Type B pancreatic cell (in vitro differentiated cells): Measurements from ENCODE around the gene CXCL9. TPM values are rescaled to one million over a fixed set of nuclear protein-coding genes. Genes with fewer than 3 reads are reported as not detected.
"Not testable (repeated sequence)": the region's sequence is repeated elsewhere in the genome, so short reads cannot be mapped to it uniquely, and the experiment has no call there.

ENCODE experiments used
- DNase-seq: peaks from one replicate; pipeline ENCODE4 v3.0.0; 2021; ENCODE audit warnings: mixed read lengths; ENCODE audit not compliant: unreplicated experiment; ENCODE audit errors: extremely low spot score
- H3K27ac Mint-ChIP-seq: 2 replicates; pipeline ENCODE4 v1.8.0; 2021; ENCODE audit warnings: mild to moderate bottlenecking, mixed read lengths
- H3K27me3 Mint-ChIP-seq: 2 replicates; pipeline ENCODE4 v1.8.0; 2021; ENCODE audit warnings: mixed read lengths
- H3K36me3 Mint-ChIP-seq: 2 replicates; pipeline ENCODE4 v1.8.0; 2021; ENCODE audit warnings: mixed read lengths
- H3K4me1 Mint-ChIP-seq: one replicate; pipeline ENCODE4 v1.8.0; 2021; ENCODE audit warnings: mixed read lengths; ENCODE audit not compliant: unreplicated experiment
- H3K4me3 Mint-ChIP-seq: 2 replicates; pipeline ENCODE4 v1.8.0; 2021; ENCODE audit warnings: mild to moderate bottlenecking, mixed read lengths
- H3K9me3 Mint-ChIP-seq: 2 replicates; pipeline ENCODE4 v1.8.0; 2021; ENCODE audit warnings: mixed read lengths
- CTCF ChIP-seq: fragments of 200-600 bp; sonication (generic); conservative IDR thresholded peaks from 2 replicates; pipeline ENCODE4 v1.5.0; 2021; ENCODE audit warnings: antibody characterized with exemption, mild to moderate bottlenecking
- long read RNA-seq: library from polyadenylated mRNA; unstranded; transcript quantifications from one replicate; pipeline ENCODE4 v2.0.0, GENCODE V29; 2020
- total RNA-seq: library from RNA; stranded (reverse); gene quantifications from 2 replicates; pipeline ENCODE4 v1.2.1, GENCODE V29; 2021; ENCODE audit warnings: low replicate concordance

The CXCL9 gene
- not detected in 2 replicates for total RNA-seq
- long read RNA-seq: 0 reads

- no peaks in the 10 kb centered on the region for H3K4me1 Mint-ChIP-seq
- no peak for TF ChIP-seq CTCF
- H3K27ac Mint-ChIP-seq: no peak within 1 kb of the TSS
- peaks cover 22% of the 10 kb centered on the region for H3K27me3 Mint-ChIP-seq
- no peaks in the 10 kb centered on the region for H3K9me3 Mint-ChIP-seq
- H3K36me3 Mint-ChIP-seq: no peaks in the 10 kb centered on the region
- no peak for DNase-seq
- no peak within 1 kb of the TSS for H3K4me3 Mint-ChIP-seq
Observed at GRCh38 chr4:76007089-76007862, at the start of gene CXCL9. Gene CXCL9 (minus strand): TSS chr4:76007509. CDS start chr4:76007449, 60 bp downstream.

- H3K9me3 Mint-ChIP-seq: no peaks in the 10 kb centered on the region
- no peak overlapping the region for H3K4me3 Mint-ChIP-seq
- peaks cover 21% of the 10 kb centered on the region for H3K4me1 Mint-ChIP-seq
- H3K36me3 Mint-ChIP-seq: no peaks in the 10 kb centered on the region
- H3K27ac Mint-ChIP-seq: no peak overlapping the region
- DNase-seq: no peak
- peaks cover 17% of the 10 kb centered on the region for H3K27me3 Mint-ChIP-seq
- TF ChIP-seq CTCF: no peak
Observed at GRCh38 chr4:76055421-76055820, 48.1 kb upstream of the CXCL9 start.

GRCh38 chr4:76055016-76055415, 47.7 kb upstream of the CXCL9 start:
- peaks cover 21% of the 10 kb centered on the region for H3K4me1 Mint-ChIP-seq
- H3K4me3 Mint-ChIP-seq: no peak overlapping the region
- peaks cover 16% of the 10 kb centered on the region for H3K27me3 Mint-ChIP-seq
- DNase-seq: no peak
- no peak for TF ChIP-seq CTCF
- no peaks in the 10 kb centered on the region for H3K9me3 Mint-ChIP-seq
- no peak overlapping the region for H3K27ac Mint-ChIP-seq
- H3K36me3 Mint-ChIP-seq: no peaks in the 10 kb centered on the region

- H3K27ac Mint-ChIP-seq: no peak overlapping the region
- H3K27me3 Mint-ChIP-seq: peaks cover 14% of the 10 kb centered on the region
- H3K36me3 Mint-ChIP-seq: no peaks in the 10 kb centered on the region
- H3K4me3 Mint-ChIP-seq: no peak overlapping the region
- H3K4me1 Mint-ChIP-seq: peaks cover 17% of the 10 kb centered on the region
- TF ChIP-seq CTCF: no peak
- DNase-seq: no peak
- no peaks in the 10 kb centered on the region for H3K9me3 Mint-ChIP-seq
Observed at GRCh38 chr4:76053730-76054129, 46.4 kb upstream of the CXCL9 start.

- H3K36me3 Mint-ChIP-seq, H3K9me3 Mint-ChIP-seq, DNase-seq, H3K27me3 Mint-ChIP-seq, H3K27ac Mint-ChIP-seq, H3K4me3 Mint-ChIP-seq: not testable (repeated sequence)
- peaks cover 13% of the 10 kb centered on the region for H3K4me1 Mint-ChIP-seq
Observed at GRCh38 chr4:76050560-76051050, 43.3 kb upstream of the CXCL9 start.

- not testable (repeated sequence) for DNase-seq, H3K36me3 Mint-ChIP-seq, H3K27ac Mint-ChIP-seq, H3K9me3 Mint-ChIP-seq, H3K4me1 Mint-ChIP-seq, H3K4me3 Mint-ChIP-seq, H3K27me3 Mint-ChIP-seq
Observed at GRCh38 chr4:76049860-76050416, 42.6 kb upstream of the CXCL9 start.

GRCh38 chr4:76044686-76045085, 37.4 kb upstream of the CXCL9 start:
- not testable (repeated sequence) for H3K36me3 Mint-ChIP-seq, H3K27me3 Mint-ChIP-seq, DNase-seq, H3K9me3 Mint-ChIP-seq, H3K4me3 Mint-ChIP-seq, H3K4me1 Mint-ChIP-seq, H3K27ac Mint-ChIP-seq

- not testable (repeated sequence) for H3K9me3 Mint-ChIP-seq, H3K27ac Mint-ChIP-seq, H3K27me3 Mint-ChIP-seq, H3K4me1 Mint-ChIP-seq, H3K36me3 Mint-ChIP-seq, H3K4me3 Mint-ChIP-seq, DNase-seq
Observed at GRCh38 chr4:76043306-76043705, 36.0 kb upstream of the CXCL9 start.

- H3K27me3 Mint-ChIP-seq, H3K4me1 Mint-ChIP-seq, H3K9me3 Mint-ChIP-seq, H3K4me3 Mint-ChIP-seq, H3K36me3 Mint-ChIP-seq, DNase-seq, H3K27ac Mint-ChIP-seq: not testable (repeated sequence)
Observed at GRCh38 chr4:76042241-76042998, 35.1 kb upstream of the CXCL9 start.
